Progenitor cell of endocrine pancreas (in vitro differentiated cells): Measurements from ENCODE around the gene SLC6A16. TPM values are rescaled to one million over a fixed set of nuclear protein-coding genes. Genes with fewer than 3 reads are reported as not detected.
"Not testable (repeated sequence)": the region's sequence is repeated elsewhere in the genome, so short reads cannot be mapped to it uniquely, and the experiment has no call there.

Experiments used
- DNase-seq: peaks from one replicate; pipeline ENCODE4 v3.0.0; 2021; ENCODE audit warnings: low spot score; ENCODE audit not compliant: unreplicated experiment
- H3K27ac Mint-ChIP-seq: 2 replicates; pipeline ENCODE4 v1.8.0; 2021; ENCODE audit warnings: mild to moderate bottlenecking, moderate library complexity, mixed read lengths
- H3K27me3 Mint-ChIP-seq: 2 replicates; pipeline ENCODE4 v1.8.0; 2021; ENCODE audit warnings: mixed read lengths
- H3K36me3 Mint-ChIP-seq: 2 replicates; pipeline ENCODE4 v1.8.0; 2022; ENCODE audit warnings: mixed read lengths; ENCODE audit not compliant: insufficient read depth
- H3K4me1 Mint-ChIP-seq: 2 replicates; pipeline ENCODE4 v1.8.0; 2021; ENCODE audit warnings: low read depth, mixed read lengths
- H3K4me3 Mint-ChIP-seq: 2 replicates; pipeline ENCODE4 v1.8.0; 2021; ENCODE audit warnings: low read depth, mild to moderate bottlenecking, moderate library complexity, mixed read lengths
- H3K9me3 Mint-ChIP-seq: 2 replicates; pipeline ENCODE4 v1.8.0; 2021; ENCODE audit warnings: low read depth, mixed read lengths
- CTCF ChIP-seq: fragments of 200-600 bp; sonication (generic); IDR thresholded peaks from one replicate; pipeline ENCODE4 v1.5.0; 2021; ENCODE audit warnings: antibody characterized with exemption, mild to moderate bottlenecking; ENCODE audit not compliant: unreplicated experiment
- total RNA-seq: library from RNA; stranded (reverse); gene quantifications from 2 replicates; pipeline ENCODE4 v1.2.1, GENCODE V29; 2021

The SLC6A16 gene
- total RNA-seq, 1 donor from 2014 or later = 11.8 TPM

DNA sequence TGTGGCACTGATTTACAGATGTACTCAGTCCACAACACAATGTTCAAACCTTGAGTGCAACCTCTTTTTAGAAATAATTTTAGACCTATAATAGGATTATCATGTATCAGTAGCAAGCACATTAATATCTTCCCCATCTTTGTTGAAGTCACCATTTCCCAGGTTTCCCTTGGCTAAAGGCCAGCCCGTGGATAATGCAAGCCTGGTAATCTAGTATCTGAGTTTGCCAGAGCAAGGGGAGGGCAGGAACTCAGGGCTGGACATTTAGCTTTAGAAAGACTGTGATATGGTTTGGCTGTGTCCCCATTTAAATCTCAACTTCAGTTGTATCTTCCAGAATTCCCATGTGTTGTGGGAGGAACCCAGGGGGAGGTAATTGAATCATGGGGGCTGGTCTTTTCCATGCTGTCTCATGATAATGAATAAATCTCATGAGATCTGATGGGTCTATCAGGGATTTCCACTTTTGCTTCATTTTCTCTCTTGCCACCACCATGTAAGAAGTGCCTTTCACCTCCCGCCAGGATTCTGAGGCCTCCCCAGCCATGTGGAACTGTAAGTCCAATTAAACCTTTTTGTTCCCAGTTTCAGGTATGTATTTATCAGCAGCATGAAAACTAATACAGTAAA lies 37.7 kb downstream of the SLC6A16 start:
- no peak for DNase-seq
- Mint-ChIP-seq H3K36me3 (no peaks in the 10 kb centered on the region), H3K4me1 (no peaks in the 10 kb centered on the region), H3K9me3 (peaks cover 9% of the 10 kb centered on the region), H3K4me3 (no peak overlapping the region), H3K27ac (no peak overlapping the region), H3K27me3 (peaks cover 14% of the 10 kb centered on the region)
- TF ChIP-seq CTCF = no peak

DNA sequence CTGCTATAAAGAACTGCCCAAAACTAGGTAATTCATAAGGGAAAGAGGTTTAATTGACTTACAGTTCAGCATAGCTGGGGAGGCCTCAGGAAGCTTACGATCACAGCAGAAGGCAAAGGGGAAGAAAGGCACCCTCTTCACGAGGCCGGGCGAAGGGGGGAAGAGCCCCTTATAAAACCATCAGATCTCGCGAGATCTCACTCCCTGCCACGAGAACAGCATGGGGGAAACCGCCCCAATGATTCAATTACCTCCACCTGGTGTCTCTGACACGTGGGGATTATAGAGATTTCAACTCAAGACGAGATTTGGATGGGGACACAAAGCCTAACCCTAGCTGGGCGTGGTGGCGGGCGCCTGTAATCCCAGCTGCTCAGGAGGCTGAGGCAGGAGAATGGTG lies 42.8 kb downstream of the SLC6A16 start:
- Mint-ChIP-seq H3K27me3 (peaks cover 22% of the 10 kb centered on the region), H3K4me1 (no peaks in the 10 kb centered on the region), H3K27ac (no peak overlapping the region), H3K9me3 (peaks cover 1% of the 10 kb centered on the region), H3K36me3 (no peaks in the 10 kb centered on the region), H3K4me3 (no peak overlapping the region)
- DNase-seq = no peak
- TF ChIP-seq CTCF = no peak

GRCh38 chr19:49272204-49272603 lies 52.8 kb downstream of the SLC6A16 start:
- peaks cover 22% of the 10 kb centered on the region for H3K9me3 Mint-ChIP-seq

DNA sequence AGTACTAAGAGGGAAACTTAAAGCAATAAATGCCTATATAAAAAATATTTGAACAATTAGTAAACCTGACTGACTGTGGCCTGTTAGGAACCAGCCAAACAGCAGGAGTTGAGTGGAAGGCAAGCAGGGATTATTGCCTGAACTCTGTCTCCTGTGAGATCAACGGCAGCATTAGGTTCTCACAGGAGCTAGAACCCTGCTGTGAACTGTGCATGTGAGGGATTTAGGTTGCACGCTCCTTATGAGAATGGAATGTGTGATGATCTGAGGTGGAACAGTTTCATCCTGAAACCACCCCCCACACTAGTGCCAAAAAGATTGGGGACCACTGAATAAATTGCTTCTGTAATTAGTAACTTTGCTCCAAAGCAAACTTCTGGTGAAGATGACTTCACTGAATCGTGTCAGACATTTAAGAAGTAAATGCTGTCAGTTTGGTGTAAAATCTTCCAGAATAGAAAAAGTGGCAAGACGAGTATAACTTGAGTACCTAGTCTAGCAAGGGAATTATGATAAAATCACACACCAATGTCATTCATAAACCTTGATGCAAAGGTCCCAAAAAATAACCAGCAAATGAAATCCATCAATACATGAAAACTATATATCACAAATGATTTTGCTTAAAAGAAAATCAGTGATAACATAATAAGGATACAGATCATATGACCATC lies 53.8 kb downstream of the SLC6A16 start:
- no peaks in the 10 kb centered on the region for H3K36me3 Mint-ChIP-seq
- peaks cover 22% of the 10 kb centered on the region for H3K27me3 Mint-ChIP-seq
- no peak for DNase-seq
- no peak overlapping the region for H3K27ac Mint-ChIP-seq
- no peak overlapping the region for H3K4me3 Mint-ChIP-seq
- peaks cover 30% of the 10 kb centered on the region for H3K9me3 Mint-ChIP-seq
- H3K4me1 Mint-ChIP-seq = no peaks in the 10 kb centered on the region
- no peak for TF ChIP-seq CTCF

More at GRCh38 chr19:49272204-49272603, 52.8 kb downstream of the SLC6A16 start:
- Mint-ChIP-seq H3K36me3 (no peaks in the 10 kb centered on the region), H3K4me3 (no peak overlapping the region), H3K4me1 (no peaks in the 10 kb centered on the region), H3K27ac (no peak overlapping the region), H3K27me3 (peaks cover 24% of the 10 kb centered on the region)
- TF ChIP-seq CTCF = no peak
- no peak for DNase-seq

DNA sequence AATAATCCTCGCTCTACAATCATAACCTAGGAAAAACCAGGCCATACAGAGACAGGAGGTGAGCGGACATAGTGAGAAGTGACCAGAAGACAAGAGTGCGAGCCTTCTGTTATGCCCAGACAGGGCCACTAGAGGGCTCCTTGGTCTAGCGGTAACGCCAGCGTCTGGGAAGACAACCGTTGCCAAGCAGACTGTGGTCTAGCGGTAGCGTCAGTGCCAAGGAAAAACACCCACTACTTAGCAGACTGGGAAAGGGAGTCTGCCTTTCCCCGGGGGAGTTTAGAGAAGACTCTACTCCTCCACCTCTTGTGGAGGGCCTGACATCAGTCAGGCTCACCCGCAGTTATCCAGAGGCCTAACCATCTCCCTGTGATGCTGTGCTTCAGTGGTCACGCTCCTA lies 58.6 kb downstream of the SLC6A16 start:
- DNase-seq, H3K4me1 Mint-ChIP-seq, H3K36me3 Mint-ChIP-seq, H3K4me3 Mint-ChIP-seq, H3K27me3 Mint-ChIP-seq, H3K27ac Mint-ChIP-seq: not testable (repeated sequence)
- peaks cover 43% of the 10 kb centered on the region for H3K9me3 Mint-ChIP-seq
- TF ChIP-seq CTCF = peak; percentile 39
